HG03558 (cell line): ENCODE measurements around the gene COMMD4.
"Not testable (repeated sequence)": the region's sequence is repeated elsewhere in the genome, so short reads cannot be mapped to it uniquely, and the experiment has no call there.

Experiments used
- ATAC-seq: cut with Tn5 transposase; IDR thresholded peaks from one replicate; pipeline ENCODE4 v1.9.1; 2021; ENCODE audit warnings: moderate number of reproducible peaks; ENCODE audit not compliant: unreplicated experiment; ENCODE audit errors: extremely low read depth

Gene COMMD4

GRCh38 chr15:75335705-75336355 lies at the start of gene COMMD4:
Gene COMMD4 (plus strand): TSS chr15:75336063. CDS start chr15:75336090, 27 bp downstream.
- ATAC-seq: no peak

DNA sequence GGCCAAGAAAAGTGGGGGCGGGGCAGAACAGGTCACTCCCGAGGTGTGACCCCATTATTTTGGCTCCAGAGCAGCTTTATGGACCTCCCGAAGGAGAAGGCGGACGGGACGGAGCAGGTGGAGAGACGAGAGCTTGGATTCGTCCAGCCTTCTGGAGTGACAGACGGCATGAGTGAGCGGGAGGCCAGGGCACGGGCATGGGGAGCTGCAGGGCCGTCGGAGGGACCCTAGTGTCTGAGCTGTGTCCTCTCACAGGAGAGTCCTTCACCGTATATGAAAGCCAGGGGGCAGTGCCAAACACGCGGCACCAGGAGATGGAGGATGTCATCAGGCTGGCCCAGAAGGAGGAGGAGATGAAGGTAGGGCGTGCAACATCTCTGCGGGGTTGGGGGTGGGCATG lies 42.2 kb upstream of the COMMD4 start:
- not testable (repeated sequence) for ATAC-seq

- not testable (repeated sequence) for ATAC-seq
Observed at GRCh38 chr15:75298541-75299310, 37.1 kb upstream of the COMMD4 start.

GRCh38 chr15:75299311-75299688 lies 36.6 kb upstream of the COMMD4 start:
- ATAC-seq: not testable (repeated sequence)

GRCh38 chr15:75300026-75300425 lies 35.8 kb upstream of the COMMD4 start:
- not testable (repeated sequence) for ATAC-seq

DNA sequence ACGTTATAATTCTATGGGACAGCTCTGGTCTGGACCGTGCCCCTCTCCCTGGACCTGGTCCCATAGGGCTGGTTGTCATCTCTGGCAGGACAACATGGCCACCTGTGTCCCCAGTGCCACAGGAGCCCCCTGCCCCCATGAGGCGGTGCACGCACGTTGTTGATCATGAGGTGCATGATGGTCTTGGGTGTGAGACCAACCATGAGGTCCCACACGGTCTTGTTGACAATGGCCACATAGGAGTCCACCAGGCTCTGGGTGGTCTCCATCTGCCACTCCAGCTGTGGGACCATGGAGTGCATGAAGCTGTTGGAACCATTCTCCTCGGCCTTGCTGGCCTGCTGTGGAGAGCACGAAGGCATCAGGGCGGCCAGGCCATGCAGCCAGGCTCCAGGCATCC lies 33.5 kb upstream of the COMMD4 start:
- no peak for ATAC-seq

- ATAC-seq: not testable (repeated sequence)
Observed at GRCh38 chr15:75302753-75303152, 33.1 kb upstream of the COMMD4 start.

GRCh38 chr15:75306188-75306587 lies 29.7 kb upstream of the COMMD4 start:
- no peak for ATAC-seq

- ATAC-seq: no peak
Observed at GRCh38 chr15:75307778-75308390, 28.0 kb upstream of the COMMD4 start.

- ATAC-seq: no peak
Observed at GRCh38 chr15:75309711-75310110, 26.2 kb upstream of the COMMD4 start.

DNA sequence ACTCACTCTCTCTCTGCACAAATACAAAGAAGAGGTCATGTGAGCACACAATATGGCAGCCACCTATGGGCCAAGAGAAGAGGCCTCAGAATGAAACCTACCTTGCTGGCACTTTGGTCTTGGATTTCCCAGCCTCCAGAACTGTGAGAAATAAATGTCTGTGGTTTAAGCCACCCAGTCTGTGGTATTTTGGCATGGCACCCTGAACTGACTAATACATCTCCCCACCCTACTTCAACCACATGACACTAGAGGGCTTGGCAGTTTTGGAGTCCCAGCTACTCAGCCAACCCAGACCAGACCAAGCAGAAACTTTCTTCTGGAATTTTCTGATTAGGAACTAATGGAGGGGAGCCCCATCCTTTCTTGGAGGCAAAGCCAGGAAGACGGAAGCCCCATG lies 23.3 kb upstream of the COMMD4 start:
- ATAC-seq: not testable (repeated sequence)

DNA sequence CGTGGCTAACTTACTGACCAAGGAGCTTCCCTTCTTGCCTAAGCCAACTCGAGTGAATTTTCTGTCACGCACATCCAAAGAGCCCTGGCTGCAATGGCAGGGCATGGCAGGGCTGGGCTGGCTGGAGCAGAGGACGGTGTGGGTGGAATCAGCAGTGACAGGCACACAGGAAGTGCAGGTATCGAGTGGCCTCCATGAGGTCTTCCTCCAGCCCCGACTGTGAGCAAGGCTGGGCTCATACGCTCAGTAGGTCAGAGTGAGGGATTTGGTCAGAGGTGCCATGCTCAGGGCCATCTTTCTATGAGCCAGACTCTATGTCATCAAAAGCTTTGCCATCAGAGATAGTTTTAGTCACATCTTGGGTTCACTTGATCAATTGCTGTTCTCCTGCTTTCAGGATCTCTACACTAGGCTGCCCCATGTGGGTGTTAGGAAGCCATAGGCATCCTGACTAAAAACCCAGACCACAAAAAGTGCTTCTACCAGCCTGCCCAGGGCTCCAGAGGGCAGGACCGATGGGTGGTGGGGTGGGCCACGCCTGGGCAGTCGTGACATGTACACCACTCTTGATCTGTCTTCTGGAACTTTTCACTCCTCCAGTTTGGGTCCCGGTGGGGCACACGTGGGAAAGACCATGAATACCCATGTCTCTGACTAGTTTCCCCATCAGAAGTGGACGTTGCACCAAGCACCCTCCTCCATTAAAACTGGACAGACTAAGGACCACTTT lies 22.6 kb upstream of the COMMD4 start:
- no peak for ATAC-seq

GRCh38 chr15:75314552-75315290 lies 21.1 kb upstream of the COMMD4 start:
- ATAC-seq: no peak

GRCh38 chr15:75319231-75319897 lies 16.5 kb upstream of the COMMD4 start:
- ATAC-seq: not testable (repeated sequence)

DNA sequence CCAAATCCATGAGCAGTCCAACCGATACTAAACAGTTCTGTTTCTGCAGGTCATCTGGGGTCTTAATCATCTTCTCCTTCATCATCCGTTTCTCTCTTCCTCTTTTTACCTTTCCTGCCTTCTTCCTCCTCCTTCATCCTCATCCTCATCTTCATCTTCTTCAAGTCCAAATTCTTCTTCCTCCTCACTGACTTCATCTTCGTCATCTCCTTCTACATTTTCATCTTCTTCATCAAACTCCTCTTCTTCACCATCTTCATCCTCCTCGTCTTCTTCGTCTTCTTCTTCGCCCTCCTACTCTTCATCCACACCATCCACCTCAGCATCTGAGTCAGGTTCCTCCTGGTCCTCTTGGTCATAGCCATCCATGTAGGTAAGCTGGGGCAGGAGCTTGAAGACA lies 14.2 kb upstream of the COMMD4 start:
- ATAC-seq: no peak

DNA sequence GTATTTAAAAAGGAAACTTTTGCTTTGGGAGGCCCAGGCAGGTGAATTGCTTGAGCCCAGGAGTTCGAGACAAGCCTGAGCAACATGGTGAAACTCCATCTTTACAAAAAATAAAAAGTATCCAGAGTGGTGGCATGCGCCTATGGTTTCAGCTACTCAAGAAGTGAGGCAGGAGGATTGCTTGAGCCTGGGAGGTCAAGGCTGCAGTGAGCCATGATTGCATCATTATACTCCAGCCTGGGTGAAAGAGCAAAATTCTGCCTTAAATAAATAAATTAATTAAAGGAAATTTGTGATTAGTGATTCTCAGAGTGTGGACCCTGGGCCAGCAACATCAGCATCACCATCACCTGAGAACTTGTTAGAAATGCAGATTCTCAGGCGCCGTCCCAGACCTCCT lies 9.9 kb upstream of the COMMD4 start:
- ATAC-seq: no peak

- no peak for ATAC-seq
Observed at GRCh38 chr15:75327005-75327404, 8.9 kb upstream of the COMMD4 start.

- no peak for ATAC-seq
Observed at GRCh38 chr15:75327491-75327890, 8.4 kb upstream of the COMMD4 start.

DNA sequence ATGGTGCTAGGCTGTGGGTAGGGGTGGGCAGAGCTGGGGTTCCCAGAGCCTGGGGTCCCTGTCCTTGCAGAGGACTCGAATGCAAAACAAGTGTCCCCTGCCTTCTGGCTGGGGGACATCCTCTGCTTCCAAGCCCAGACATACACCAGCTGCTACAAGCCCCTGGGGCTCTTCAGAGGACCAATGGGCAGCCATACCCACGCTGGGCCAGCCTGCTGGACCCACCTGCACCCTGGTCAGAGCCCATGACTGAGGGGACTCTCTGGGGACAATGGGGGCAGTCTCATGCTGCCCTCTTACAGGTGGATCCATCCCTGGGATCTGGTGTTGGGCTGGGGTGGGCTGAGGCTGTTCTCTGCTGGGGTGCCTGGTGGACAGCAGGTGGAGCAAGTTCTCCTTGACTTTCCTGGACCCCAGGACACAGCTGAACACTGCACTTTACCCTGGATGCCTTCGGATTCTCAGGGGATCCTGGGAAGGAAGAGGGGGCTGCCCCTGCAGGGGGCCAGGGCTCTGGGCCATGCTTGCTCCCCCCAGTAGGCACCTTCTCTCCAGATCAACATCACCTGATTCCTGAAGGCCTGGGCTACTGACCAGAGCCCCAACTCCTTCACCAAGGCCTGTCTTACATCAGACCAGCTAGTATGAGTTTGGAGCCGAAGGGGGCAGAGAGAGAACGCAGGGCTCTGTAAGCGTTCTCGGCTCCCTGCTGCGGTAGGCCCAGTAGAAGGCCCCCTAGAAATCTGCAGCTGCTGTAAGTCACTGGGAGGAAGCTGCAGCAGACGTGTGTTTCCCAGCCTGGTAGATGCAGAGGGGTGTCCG lies 7.2 kb upstream of the COMMD4 start:
- ATAC-seq: no peak
